Measurements from ENCODE around the gene LCTL.
"Not testable (repeated sequence)": the region's sequence is repeated elsewhere in the genome, so short reads cannot be mapped to it uniquely, and the experiment has no call there.

Gene LCTL

DNA sequence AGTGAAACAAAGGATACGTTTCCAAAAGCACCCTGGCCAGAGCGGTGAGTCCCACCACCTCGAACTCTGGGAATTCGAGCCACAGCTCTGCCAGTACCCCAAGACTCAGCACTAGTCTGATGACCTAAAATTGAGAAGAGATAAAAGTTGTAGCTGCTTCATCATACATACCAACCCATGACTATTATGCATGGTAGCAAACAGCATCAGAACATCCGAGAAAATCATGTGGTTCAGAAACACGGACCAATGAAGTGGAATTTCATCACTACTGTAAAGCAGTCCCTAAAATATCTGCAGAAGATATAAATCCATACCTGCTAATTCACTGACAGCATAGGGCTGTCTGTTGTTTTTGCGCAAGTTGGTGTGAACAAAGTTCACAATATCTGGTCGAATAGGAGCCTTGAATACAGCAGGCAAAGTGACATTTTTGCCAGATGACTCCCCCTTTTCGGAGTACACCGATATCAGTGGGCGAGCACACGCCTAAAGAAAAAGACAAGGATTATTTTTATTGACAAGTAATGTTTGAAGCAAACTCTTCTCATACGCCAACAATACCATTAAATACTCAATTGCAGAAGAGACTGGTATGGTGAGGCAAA is 62.7 kb downstream of the LCTL start:
- not testable (repeated sequence) for DNase-seq (ENCODE audit: low read depth in 2 of 2)

DNA sequence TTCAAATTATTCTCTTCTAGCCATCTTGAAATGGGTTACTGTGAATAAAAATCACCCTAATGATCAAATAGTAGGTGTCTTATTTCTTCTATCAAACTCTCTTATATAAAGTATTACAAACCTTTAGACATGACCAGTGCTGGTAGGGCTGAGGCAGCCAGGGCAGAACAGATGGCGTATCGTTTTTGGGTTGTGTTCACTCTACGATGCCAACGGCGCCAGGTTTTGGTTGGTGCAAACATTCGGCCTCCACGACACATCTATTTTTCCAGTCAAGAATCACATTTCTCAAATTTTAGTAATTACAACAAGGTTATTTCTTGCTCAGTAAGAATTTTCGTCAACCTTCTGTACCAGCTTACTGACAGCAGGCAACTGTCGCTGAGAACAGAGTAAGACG is 63.3 kb downstream of the LCTL start:
- DNase-seq (ENCODE audit: low read depth in 2 of 2), result no peak

DNA sequence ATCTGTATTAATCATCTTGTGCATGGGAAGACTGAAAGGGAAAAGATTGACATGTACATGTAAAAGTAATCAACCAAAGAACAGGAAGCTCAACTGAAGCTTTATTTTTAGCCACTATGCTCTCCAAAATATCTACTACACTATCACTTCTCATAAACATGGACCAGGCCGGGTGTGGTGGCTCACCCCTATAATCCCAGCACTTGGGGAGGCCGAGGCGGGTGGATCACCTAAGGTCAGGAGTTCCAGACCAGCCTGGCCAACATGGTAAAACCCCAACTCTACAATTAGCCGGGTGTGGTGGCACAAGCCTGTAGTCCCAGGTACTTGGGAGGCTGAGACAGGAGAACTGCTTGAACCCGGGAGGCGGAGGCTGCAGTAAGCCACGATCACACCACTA is 65.5 kb downstream of the LCTL start:
- not testable (repeated sequence) for DNase-seq (ENCODE audit: low read depth in 2 of 2)

DNA sequence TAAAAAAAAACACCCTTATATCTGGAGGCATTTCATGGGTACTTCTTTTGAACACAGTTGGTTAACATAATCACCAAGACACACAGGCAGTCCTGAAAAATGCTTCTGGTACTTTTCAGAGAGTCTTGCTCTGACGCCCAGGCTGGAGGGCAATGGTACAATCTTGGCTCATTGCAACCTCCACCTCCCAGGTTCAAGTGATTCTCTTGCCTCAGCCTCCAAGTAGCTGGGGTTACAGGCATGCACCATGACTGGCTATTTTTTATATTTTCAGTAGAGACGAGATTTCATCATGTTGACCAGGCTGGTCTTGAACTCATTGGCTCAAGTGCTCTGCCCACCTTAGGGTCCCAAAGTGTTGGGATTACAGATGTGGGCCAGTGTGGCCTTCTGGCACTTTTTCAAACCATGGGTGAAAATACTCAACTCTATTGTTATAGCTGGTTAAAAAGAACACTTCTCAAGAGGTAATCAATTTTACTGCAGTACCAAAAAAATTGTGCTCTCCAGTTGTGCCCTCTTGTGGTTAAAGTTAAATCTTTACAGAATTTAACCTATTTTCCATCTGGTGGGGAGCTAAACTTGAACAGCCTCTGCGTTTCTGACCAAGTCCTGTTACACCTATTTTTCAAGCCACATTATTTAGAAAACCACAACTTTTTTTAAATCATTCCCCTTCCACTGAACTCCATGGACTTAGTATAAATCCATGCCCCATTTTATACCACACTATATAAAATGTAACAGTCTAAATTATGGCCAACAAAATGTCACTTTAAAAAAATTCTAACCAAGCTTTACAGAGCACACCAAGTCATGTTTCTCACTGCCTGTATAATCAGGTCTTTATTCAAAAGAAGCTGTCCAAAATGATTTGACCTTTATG is 67.1 kb downstream of the LCTL start:
- DNase-seq (ENCODE audit: low read depth in 2 of 2), result no peak
